PC-9 (cell line): ENCODE data around the gene GKAP1. TPM values are rescaled to one million over a fixed set of nuclear protein-coding genes. Genes with fewer than 3 reads are reported as not detected.
A peak's percentile ranks its signal among the peaks of the same experiment; 100 is the strongest.
"Not testable (repeated sequence)": the region's sequence is repeated elsewhere in the genome, so short reads cannot be mapped to it uniquely, and the experiment has no call there.

Source experiments
- BruUV-seq: library from RNA; stranded (reverse); fragments of 400-500 nt; replicated peaks from 2 replicates; lab custom pipeline; 2021; lab: Mats Ljungman, UMichigan
- CTCF ChIA-PET: fragments of 300-600 bp; sonication (Branson Sonifier 250); formaldehyde crosslinking; loops from one replicate; lab custom pipeline; 2022; ENCODE audit warnings: antibody characterized with exemption; lab: Charles Lee
- POLR2A ChIA-PET: fragments of 300-600 bp; sonication (Branson Sonifier 250); formaldehyde crosslinking; loops from one replicate; lab custom pipeline; 2022; ENCODE audit warnings: antibody characterized with exemption; ENCODE audit not compliant: unreplicated experiment; lab: Charles Lee
- DNase-seq, 2 experiments: peaks; one replicate each; pipeline versions ENCODE4 v3.0.0 to v3.0.0-alpha.2; 2015 to 2022; ENCODE audit warnings: mixed read lengths in 1 of 2
- H2AFZ ChIP-seq: fragments of 200-600 bp; sonication (generic); 2 replicates; pipeline ENCODE4 v1.8.1; 2017; ENCODE audit warnings: antibody characterized with exemption
- H3F3A ChIP-seq: fragments of 200-600 bp; sonication (generic); 2 replicates; pipeline ENCODE4 v1.8.1; 2017; ENCODE audit warnings: antibody characterized with exemption, mild to moderate bottlenecking, low read depth; ENCODE audit not compliant: insufficient read depth
- H3K27ac ChIP-seq: fragments of 200-600 bp; sonication (generic); 2 replicates; pipeline ENCODE4 v1.6.1; 2016; ENCODE audit warnings: mixed run types
- H3K27me3 ChIP-seq: fragments of 200-600 bp; sonication (generic); 2 replicates; pipeline ENCODE4 v1.6.1; 2016; ENCODE audit warnings: low read depth, mixed run types; ENCODE audit not compliant: insufficient read depth
- H3K36me3 ChIP-seq: fragments of 200-600 bp; sonication (generic); 2 replicates; pipeline ENCODE4 v1.6.1; 2016; ENCODE audit warnings: low read depth, mixed run types
- H3K4me1 ChIP-seq: fragments of 200-600 bp; sonication (generic); replicated peaks from 2 replicates; pipeline ENCODE4 v1.6.1; 2016; ENCODE audit warnings: mixed run types; ENCODE audit not compliant: insufficient read depth
- H3K4me2 ChIP-seq: fragments of 200-600 bp; sonication (generic); 2 replicates; pipeline ENCODE4 v1.6.1; 2017; ENCODE audit warnings: mixed run types
- H3K4me3 ChIP-seq: fragments of 200-600 bp; sonication (generic); 2 replicates; pipeline ENCODE4 v1.6.1; 2016; ENCODE audit warnings: mixed run types
- H3K79me2 ChIP-seq: fragments of 200-600 bp; sonication (generic); 2 replicates; pipeline ENCODE4 v1.6.1; 2017; ENCODE audit warnings: low read depth, mixed run types
- H3K9me2 ChIP-seq: fragments of 200-600 bp; sonication (generic); 2 replicates; pipeline ENCODE4 v1.8.1; 2017; ENCODE audit warnings: mild to moderate bottlenecking; ENCODE audit not compliant: insufficient read depth
- H3K9me3 ChIP-seq: fragments of 200-600 bp; sonication (generic); 2 replicates; pipeline ENCODE4 v1.8.1; 2016; ENCODE audit warnings: low read depth; ENCODE audit not compliant: insufficient read depth
- H4K20me1 ChIP-seq: fragments of 200-600 bp; sonication (generic); 2 replicates; pipeline ENCODE4 v1.8.1; 2017; ENCODE audit not compliant: insufficient read depth
- CTCF ChIP-seq: fragments of 200-600 bp; sonication (generic); conservative IDR thresholded peaks from 2 replicates; pipeline ENCODE4 v1.6.1; 2017; ENCODE audit warnings: mixed run types, antibody characterized with exemption, mild to moderate bottlenecking, moderate library complexity
- EZH2 ChIP-seq: fragments of 200-600 bp; sonication (generic); IDR thresholded peaks from 2 replicates; pipeline ENCODE4 v1.8.0; 2017; ENCODE audit warnings: antibody characterized with exemption, low read depth
- intact Hi-C: fragments of 100-400 bp; cut with micrococcal nuclease; formaldehyde crosslinking; loops from one replicate; pipeline ENCODE4 v1.10.0; 2022; ENCODE audit not compliant: unreplicated experiment
- total RNA-seq: library from RNA; stranded (reverse); gene quantifications from 2 replicates; pipeline ENCODE4 v1.2.3, GENCODE V29; 2021

The GKAP1 gene
- total RNA-seq, 1 experiment from 2014 or later = 4.6 TPM

- BruUV-seq = no TSS peak
- Histone ChIP-seq H3F3A (no peaks in the 10 kb centered on the region), H3K79me2 (no peaks in the 10 kb centered on the region), H3K36me3 (no peaks in the 10 kb centered on the region), H3K4me3 (no peak overlapping the region), H3K27me3 (no peaks in the 10 kb centered on the region), H3K9me3 (no peaks in the 10 kb centered on the region), H3K27ac (no peak overlapping the region), H3K4me2 (no peak overlapping the region), H4K20me1 (no peaks in the 10 kb centered on the region), H3K9me2 (no peaks in the 10 kb centered on the region), H2AFZ (no peak overlapping the region), H3K4me1 (0 out of 2 replicates have a peak, but pooled peaks cover 8% of the 10 kb centered on the region)
- intact Hi-C loops = no loop called here
- CTCF ChIA-PET = no interaction called here
- POLR2A ChIA-PET = no interaction called here
- TF ChIP-seq EZH2 = no peak
- no peak for TF ChIP-seq CTCF
- peak in 1 of 2 experiments; percentile 5 for DNase-seq
These were observed 73.4 kb downstream of the GKAP1 start for GRCh38 chr9:83744206-83744605.

- ChIA-PET POLR2A (no interaction called here), CTCF (no interaction called here)
- no peak overlapping the region for H2AFZ ChIP-seq
- H3K4me1 ChIP-seq = no peaks in the 10 kb centered on the region
- no peaks in the 10 kb centered on the region for H3K79me2 ChIP-seq
- H4K20me1 ChIP-seq = no peaks in the 10 kb centered on the region
- no peaks in the 10 kb centered on the region for H3K9me2 ChIP-seq
- no peaks in the 10 kb centered on the region for H3K9me3 ChIP-seq
- TF ChIP-seq EZH2 (no peak), CTCF (no peak)
- no peaks in the 10 kb centered on the region for H3K27me3 ChIP-seq
- no peaks in the 10 kb centered on the region for H3F3A ChIP-seq
- H3K4me2 ChIP-seq = no peak overlapping the region
- DNase-seq = no peak
- H3K27ac ChIP-seq = no peak overlapping the region
- no peaks in the 10 kb centered on the region for H3K36me3 ChIP-seq
- no TSS peak for BruUV-seq
- intact Hi-C loops = no loop called here
- H3K4me3 ChIP-seq = no peak overlapping the region
These were observed 83.8 kb downstream of the GKAP1 start for GRCh38 chr9:83733739-83734138.

GRCh38 chr9:83728591-83729368 is 88.8 kb downstream of the GKAP1 start:
- H3K4me2 ChIP-seq, H3K9me3 ChIP-seq, H2AFZ ChIP-seq, H3K9me2 ChIP-seq, POLR2A ChIA-PET, H3F3A ChIP-seq, H3K79me2 ChIP-seq, intact Hi-C loops, BruUV-seq, H3K4me1 ChIP-seq, H4K20me1 ChIP-seq, H3K27ac ChIP-seq, H3K36me3 ChIP-seq, CTCF ChIA-PET, DNase-seq, H3K27me3 ChIP-seq, H3K4me3 ChIP-seq: not testable (repeated sequence)

GRCh38 chr9:83724436-83724835 is 93.1 kb downstream of the GKAP1 start:
- POLR2A ChIA-PET = no interaction called here
- Histone ChIP-seq H3K4me3 (no peak overlapping the region), H2AFZ (no peak overlapping the region), H3K27me3 (no peaks in the 10 kb centered on the region), H3K9me3 (no peaks in the 10 kb centered on the region), H3K27ac (no peak overlapping the region), H3K4me1 (no peaks in the 10 kb centered on the region), H3K9me2 (no peaks in the 10 kb centered on the region), H3K79me2 (no peaks in the 10 kb centered on the region), H3K36me3 (no peaks in the 10 kb centered on the region), H3K4me2 (no peak overlapping the region), H3F3A (no peaks in the 10 kb centered on the region), H4K20me1 (no peaks in the 10 kb centered on the region)
- intact Hi-C loops = no loop called here
- TF ChIP-seq CTCF (no peak), EZH2 (no peak)
- DNase-seq = no peak
- BruUV-seq = no TSS peak
- CTCF ChIA-PET = no interaction called here
